ENCODE data around the gene TRIM71.
"Not testable (repeated sequence)": the region's sequence is repeated elsewhere in the genome, so short reads cannot be mapped to it uniquely, and the experiment has no call there.

Gene TRIM71

DNA sequence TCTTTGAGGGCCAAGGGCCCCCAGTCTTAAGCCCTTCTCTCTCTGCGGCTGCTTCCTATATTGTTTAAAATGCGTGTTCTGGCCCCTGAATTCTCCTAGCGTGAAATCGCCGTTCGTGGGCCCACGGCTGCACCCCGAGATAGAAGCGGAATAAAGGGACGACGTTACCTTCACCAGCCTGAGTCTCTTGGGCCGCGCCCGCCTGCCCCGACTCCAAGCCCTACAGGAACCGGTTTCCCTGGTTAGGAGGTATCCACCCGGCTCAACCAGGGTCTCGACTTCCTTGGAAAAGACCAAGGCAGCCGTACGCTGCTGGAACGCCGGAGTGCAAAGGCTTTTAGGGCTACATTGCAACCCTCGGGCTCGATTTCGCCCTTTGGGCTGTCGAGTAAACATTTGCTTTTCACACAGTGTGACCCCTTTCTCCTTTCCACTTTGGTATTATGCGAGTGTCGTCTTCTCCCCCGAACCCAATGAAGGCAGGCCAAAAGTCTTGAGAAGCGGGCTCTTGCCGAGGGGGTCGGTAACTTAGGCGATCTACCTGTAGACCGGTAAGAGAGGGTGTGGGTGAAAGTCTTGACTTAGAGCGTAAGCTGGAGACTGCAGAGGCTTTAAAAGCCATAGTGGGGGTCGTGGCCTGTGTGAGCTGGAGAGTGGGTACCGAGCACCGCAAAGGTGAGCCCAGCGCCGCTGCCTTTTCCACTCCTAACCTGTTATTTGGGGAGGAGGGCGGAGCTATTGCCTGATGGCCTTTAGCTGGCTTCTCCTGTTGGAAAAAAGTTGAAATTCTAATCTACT is 2.0 kb downstream of the TRIM71 start:
- no peak for DNase-seq (ENCODE audit: low read depth in 2 of 3, low spot score in 1 of 3)

DNA sequence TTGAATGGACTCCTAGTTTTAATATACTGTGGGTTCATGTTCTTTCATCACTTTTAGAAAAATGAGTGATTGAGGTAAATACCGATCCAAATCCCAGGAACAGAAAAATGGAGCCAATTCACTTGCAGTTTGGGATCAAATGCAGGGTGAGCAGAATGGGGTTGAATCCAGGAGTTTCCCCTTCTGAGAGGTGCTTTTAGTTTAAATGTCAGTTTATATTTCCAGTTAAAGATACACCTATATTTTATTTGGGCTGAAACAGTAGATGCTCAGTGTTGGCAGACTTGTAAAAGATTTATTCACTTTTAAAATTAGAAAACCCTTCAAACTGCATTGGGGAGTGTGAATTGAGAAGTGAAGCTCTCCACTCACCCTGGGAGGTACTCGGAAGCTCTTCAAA is 2.6 kb downstream of the TRIM71 start:
- DNase-seq (ENCODE audit: low read depth in 2 of 3, low spot score in 1 of 3): no peak

DNA sequence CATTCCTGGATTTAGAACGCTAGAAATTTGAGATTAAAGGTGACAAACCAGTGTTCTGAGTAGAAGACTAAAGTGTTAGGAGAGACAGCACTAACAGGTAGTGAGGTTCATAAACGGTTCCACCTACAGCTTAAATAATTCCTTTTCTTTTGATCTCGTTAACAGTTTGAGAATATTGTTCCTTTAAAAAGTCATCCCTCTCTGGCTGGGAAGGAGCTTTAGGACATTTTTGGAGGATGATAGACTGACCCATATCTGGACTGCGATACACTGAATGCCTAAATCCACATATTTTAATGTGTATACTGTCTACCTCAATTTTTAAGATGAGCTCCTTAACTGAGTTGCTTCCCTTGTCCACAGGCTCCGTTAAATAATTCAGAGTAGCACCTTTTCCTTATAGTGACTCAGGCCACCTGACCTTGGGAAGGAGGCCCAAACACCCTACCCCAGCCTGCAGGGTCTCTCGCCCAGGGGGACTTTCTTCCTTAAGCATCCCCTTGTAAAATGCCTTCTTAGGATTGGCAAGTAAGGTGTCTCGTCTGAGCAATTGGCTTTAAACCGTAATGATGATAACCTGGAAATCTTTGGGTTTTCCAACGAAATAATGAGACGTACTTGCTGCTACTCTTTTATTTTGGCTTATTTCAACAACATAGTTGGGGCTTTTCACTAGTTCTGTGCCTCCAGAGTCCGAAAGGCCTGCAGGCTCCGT is 3.3 kb downstream of the TRIM71 start:
- no peak for DNase-seq (ENCODE audit: low read depth in 2 of 3, low spot score in 1 of 3)

DNA sequence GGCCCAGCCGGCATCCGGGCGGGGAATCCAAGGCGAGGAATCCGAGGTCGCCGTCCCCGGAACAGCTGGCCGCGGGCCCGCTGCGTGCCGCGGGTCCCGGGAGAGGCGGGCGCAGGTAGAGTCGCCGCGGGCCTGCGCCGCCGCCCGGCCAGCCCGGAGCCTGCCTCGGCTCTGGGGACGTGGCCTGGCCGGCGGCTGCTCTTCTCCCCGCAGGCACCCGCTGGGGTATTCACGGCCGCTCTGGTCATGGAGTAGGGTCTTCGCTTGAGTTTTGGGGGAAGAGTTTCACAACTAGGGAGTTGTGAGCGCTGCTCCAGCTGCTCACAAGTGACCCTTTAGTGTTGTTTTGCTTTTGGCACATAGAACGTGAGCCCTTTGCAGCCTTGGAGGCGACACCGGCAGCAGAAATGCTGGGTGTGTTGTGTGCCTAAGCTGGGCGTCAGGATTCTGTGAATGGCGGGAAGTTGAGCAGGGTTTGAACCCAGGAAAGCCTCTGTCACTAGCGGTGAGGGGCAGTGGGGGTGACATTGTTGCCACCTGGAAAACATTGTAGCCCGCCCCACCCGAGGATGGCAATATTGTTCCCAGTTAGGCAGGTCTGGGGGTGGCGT is 4.0 kb downstream of the TRIM71 start:
- no peak for DNase-seq (ENCODE audit: low read depth in 2 of 3, low spot score in 1 of 3)

DNA sequence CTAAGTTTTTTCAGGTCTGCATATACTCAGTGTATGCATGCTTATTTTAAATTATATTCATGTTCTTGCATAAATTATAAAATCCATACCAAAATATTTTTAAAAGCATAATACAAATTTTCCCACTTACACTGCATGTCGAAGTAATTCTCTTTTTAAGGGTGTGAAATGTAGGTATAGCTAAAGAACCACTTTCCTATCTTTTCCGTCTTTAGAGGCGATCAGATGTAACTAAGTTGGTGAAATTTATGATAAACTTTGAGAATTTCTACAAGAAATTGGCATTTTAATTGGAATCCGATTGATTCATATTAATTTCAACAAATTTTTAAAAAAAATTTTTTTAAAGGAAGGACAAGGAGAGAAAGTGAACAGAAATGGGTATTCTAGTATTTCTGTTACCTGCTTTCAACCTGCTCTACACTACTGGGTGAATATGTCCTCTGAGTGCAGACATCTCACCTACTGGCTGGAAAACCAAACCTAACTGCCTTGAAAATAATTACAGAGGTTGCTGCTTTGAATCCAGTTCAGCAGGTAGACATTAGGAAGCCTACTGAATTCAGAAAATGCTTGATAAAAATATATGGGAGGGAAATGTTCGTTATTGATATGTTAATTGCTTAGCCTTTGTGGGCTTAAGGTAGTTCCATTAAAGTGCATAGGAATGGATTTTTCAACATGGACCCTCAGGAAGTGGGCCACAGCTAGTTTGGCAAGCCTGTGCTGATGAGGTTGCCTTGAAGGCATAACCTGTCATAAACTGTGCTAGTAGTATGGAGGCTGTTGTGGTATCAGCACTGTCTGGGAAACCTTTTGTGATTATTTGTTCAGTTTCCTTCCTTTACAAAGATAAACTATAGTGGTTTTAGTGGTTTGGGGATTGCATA is 5.1 kb downstream of the TRIM71 start:
- DNase-seq (ENCODE audit: low read depth in 2 of 3, low spot score in 1 of 3): no peak

DNA sequence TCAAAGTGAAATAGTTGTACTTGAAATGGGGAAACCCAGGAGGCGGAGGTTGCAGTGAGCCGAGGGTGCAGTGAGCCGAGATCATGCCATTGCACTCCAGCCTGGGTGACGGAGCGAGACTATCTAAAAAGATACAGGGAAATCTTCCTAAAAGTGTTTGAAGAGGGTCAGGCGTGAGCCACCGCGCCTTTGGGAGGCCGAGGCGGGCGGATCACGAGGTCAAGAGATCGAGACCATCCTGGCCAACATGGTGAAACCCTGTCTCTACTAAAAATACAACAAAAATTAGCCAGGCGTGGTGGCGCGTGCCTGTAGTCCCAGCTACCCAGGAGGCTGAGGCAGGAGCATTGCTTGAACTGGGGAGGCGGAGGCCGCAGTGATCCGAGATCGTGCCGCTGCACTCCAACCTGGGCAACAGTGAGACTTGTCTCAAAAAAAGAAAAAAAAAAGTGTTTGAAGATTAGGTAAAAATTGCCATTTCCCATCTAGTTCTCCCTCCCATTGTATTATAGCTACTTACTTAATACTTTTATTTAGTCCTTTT is 5.9 kb downstream of the TRIM71 start:
- not testable (repeated sequence) for DNase-seq (ENCODE audit: low read depth in 2 of 3, low spot score in 1 of 3)

DNA sequence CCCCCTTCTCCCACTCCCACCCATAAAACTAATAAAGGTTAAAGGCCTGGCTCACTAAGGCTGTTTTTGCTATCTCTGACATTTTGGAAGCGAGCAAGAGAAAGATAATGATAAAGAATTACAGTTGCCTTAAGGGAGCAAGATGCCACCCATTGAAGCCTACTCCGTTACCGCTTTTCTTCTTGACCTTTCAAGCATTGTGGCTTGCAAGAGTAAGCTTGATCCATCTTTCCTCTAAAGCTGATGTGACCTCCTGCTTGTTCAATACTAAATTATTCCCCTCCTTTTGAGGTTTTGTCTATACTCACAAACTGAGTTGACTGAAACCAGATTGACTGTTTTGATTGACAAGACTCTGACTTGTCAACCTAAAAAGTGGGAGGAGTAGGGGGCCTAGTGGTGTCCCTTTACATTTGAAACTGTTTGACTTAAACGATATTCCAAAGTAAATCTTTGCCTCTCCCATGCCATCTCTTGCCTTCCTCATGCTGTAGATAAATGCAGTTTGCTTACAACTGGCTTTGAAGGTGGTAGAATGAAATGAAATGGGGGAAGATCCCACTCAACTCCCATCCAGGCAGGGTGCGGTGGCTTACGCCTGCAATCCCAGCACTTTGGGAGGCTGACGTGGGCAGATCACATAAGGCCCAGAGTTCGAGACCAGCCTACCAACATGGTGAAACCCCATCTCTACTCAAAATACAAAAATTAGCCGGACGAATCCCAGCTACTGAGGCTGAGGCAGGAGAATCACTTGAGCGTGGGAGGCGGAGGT is 8.0 kb downstream of the TRIM71 start:
- no peak for DNase-seq (ENCODE audit: low read depth in 2 of 3, low spot score in 1 of 3)

DNA sequence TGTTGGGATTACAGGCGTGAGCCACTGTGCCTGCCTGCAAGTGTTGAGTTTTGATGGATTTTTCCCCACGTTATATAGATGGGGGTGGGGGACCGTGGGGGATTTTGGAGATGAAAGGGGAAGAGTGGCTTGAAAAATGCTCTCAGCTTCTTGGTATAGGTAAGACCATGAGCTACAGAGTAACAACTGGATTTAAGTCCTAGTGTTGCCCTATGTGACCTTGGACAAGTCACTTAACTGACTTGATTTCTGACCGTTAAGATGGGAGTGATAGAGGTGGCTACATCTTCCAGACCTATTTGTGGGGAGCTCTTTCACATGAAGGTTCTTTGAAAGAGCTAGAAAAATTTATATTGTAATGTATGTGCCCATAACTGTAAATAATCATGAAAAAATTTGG is 13.3 kb downstream of the TRIM71 start:
- no peak for DNase-seq (ENCODE audit: low read depth in 2 of 3, low spot score in 1 of 3)

DNA sequence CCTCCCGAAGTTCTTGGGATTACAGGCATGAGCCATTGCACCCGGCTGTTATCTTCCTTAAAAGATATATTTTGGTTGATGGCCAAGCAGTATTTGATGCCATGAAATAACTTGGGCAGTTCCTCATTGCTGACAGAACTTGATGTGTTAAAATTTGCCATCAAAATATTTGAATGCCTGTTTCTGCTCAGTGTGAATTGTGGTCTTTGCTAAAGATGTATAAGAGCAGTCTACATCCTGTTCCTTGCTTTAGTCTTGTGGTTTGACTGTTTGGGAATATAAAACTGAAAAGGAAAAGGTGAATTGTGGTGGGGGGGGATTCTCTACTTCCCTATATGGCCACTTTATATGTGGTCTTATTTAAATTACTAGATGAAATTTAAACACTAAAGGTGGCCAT is 14.0 kb downstream of the TRIM71 start:
- no peak for DNase-seq (ENCODE audit: low read depth in 2 of 3, low spot score in 1 of 3)

DNA sequence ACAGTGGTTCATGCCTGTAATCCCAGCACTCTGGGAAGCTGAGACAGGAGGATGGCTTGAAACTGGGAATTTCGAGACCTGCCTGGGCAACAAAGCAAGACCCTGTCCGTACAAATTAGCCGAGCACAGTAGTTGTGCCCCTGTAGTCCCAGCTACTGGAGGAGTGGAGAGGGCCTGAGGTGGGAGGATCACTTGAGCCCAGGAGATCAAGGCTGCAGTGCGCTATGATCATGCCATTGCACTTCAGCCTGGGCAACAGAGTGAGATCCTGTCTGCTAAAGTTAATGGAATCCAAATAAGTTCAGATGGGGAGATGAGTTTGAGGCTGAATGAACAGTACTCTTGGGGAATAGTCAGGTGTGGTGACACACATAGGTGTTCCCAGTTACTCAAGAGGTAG is 14.4 kb downstream of the TRIM71 start:
- DNase-seq (ENCODE audit: low read depth in 2 of 3, low spot score in 1 of 3): no peak

DNA sequence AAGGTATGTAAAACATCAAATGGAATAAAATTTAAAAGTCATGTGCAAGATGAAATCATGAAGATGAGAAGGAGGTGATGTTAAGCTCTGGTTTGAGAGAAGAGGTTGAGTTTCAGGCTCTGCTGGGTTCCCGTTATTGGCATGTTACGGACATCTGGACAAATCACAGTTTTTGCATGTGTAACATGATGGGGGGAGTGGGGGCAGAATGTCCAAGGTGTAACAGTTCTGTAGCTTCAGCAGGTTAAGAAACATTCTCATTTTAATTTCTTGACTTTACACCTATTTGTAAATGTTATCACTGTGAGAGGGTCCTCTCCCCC is 17.2 kb downstream of the TRIM71 start:
- no peak for DNase-seq (ENCODE audit: low read depth in 2 of 3, low spot score in 1 of 3)

DNA sequence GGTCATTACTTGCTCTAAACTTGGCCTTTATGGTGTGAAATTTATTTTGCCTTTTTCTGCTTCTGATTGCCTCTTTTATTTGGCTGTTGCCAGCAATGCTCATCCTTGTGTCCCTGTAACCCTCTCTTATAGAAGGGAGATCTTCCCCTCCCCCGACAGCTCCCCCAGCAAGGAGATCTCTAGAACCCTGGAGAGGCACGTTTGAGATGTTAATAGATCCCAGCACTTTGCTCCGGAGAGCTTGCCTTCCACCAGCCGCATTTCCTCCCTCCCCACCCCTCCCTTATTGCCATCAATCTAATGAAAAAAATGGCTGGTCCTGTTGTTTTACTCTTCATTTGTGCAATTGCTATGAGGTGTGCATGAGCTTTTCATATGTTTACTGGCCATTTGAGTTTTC is 18.2 kb downstream of the TRIM71 start:
- no peak for DNase-seq (ENCODE audit: low read depth in 2 of 3, low spot score in 1 of 3)

DNA sequence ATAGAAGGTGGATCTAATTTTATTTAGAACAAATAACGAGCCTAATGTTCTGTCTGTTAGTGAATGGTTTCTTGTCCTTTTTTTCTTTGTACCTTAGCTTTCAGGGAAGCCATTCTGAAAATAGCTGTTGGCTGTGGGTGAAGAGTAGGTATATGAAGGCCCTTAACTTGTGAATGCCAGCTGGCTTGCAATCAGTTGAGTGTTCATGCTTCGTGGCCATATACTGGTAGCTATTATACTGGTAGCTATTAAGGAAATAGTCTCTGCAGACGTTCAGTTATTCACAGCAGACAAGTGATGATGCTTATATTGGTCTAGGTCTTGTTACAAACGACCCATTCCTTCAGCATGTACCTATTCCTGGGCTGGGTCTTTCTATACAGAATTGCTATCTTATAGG is 18.8 kb downstream of the TRIM71 start:
- DNase-seq (ENCODE audit: low read depth in 2 of 3, low spot score in 1 of 3): no peak

DNA sequence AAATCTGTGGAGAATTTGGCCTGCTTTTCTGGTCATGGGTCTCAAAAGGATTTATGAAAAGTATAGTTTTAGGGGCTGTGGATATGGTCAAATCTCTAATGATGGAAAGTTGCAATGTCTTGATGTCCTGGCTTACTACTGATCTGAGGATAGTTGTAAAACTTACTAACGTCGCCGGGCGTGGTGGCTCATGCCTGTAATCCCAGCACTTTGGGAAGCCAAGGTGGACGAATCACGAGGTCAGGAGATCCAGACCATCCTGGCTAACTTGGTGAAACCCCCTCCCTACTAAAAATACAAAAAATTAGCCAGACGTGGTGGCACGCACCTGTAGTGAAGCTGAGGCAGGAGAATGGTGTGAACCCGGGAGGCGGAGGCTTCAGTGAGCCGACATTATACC is 19.6 kb downstream of the TRIM71 start:
- DNase-seq (ENCODE audit: low read depth in 2 of 3, low spot score in 1 of 3): no peak

DNA sequence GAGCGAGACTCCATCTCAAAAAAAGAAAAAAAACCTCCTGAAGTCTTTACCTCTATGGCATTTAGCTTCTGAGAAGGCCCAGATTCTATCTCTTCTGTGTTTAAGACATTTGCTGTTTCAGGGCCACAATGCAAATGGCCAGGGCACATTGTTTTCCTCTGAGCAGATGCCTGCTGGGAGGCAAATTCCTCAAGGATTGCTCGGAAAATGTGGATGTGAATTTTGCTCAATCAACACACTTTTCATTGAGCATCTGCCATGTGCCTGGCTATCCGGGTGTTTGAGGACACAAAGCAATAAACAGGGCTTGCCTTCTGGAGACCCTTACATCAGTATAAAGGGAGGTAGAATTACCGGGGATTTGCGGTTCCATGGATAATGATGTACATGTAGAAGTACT is 20.0 kb downstream of the TRIM71 start:
- no peak for DNase-seq (ENCODE audit: low read depth in 2 of 3, low spot score in 1 of 3)

DNA sequence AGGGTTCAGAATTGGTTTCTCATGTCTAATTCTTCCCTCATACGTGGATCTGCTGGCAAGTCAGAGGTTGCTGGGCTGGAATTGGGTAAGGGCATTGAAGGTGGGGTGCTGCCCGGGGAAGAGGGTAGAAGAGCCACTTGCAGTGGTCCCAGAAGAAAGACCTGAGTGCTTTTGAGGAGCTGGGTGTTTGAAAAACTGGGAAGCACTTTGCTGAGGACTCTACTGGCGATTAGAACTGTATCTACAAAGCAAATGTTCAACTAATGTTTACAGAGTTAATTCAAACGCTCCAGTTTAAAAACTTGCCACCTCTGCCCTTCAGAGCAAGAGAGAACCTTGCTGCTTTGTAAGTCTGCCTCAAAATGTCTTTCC is 21.9 kb downstream of the TRIM71 start:
- no peak for DNase-seq (ENCODE audit: low read depth in 2 of 3, low spot score in 1 of 3)

DNA sequence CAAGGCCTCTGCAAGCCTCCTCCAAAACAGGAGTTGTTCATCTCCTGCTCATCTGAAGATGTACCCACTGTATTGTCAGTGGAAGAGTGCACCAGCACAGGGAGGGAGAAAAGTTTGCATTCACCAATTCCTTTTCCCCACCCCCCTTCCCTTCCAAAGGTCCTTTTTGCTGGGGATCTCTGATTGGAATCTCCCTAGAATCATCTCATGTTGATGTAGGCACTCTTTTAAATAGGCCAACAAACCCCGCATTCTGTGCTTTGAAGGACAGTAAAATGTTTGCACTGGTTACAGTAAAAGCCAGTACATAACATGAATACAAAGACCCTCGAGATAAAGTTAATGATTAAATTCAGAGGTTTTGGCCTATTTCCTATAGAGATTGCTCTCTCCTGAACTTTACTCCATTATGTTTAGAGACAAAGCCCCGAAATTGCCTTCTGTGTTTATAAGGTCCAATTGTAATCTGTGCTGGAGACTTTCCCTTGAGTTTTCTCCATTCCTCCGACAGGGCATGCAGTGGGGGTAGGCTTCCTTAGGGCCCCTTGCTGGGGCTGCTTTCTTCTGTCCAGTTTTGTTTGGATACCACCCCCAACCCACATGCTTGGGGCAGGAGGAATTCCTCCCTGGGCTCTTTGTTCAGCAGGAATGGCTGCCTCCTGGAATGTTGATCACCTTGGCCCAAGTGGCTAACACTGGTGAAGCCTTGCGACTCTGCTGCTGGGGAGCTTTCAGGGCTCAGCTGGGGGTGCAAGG is 22.5 kb downstream of the TRIM71 start:
- no peak for DNase-seq (ENCODE audit: low read depth in 2 of 3, low spot score in 1 of 3)

DNA sequence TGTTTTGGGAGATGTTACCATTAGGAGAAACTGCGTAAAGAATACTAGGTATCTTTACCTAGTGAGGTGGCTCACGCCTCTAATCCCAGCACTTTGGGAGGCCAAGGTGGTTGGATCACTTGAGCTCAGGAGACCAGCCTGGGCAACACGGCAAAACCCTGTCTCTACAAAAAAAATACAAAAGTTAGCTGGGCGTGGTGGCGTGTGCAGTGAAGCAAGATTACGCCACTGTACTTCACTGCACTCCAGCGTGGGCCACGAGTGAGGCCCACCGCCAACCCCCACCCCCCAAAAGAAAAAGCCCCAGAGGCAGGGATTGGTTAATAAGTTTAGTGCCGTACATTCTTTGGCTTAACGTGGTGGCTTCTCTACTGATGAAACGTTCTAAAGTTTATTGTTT is 23.5 kb downstream of the TRIM71 start:
- no peak for DNase-seq (ENCODE audit: low read depth in 2 of 3, low spot score in 1 of 3)

DNA sequence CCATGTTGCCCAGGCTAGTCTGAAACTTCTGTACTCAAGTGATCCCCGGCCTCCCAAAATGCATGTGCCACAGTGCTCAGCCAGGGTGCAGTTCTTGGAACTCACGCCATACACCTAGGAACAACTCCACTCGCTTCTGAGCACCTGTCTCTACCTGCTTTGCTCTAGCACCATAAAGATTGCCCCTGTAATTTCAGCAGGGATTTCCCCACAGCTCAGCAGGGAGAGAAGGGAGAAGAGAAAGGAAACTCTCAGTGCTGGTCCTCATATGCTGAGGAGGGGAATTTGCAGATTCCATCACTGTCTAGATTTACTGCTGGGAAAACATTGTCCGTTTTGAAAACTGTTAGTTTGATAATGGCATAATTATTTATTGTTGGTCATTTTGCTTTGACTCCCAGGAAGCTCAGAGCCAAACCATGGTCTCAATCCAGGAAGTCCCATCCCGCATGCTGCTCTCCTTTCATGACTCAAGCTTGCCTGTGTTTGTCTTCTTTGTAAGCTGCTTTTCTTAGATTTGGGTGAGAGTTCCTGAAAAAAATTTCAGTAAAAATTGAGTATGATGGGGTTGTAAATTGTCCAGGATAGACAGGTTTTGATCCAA is 24.2 kb downstream of the TRIM71 start:
- no peak for DNase-seq (ENCODE audit: low read depth in 2 of 3, low spot score in 1 of 3)
